Activated CD4-positive, alpha-beta memory T cell treated with anti-CD3 and anti-CD28 coated beads for 36 hours (primary cell): ENCODE results near the gene OR5M8. TPM values are rescaled to one million over a fixed set of nuclear protein-coding genes. Genes with fewer than 3 reads are reported as not detected.

Experiments used
- CTCF ChIA-PET: fragments of 350-600 bp; sonication (Branson Sonifier 250); formaldehyde crosslinking; loops from one replicate; lab custom pipeline; 2021; ENCODE audit warnings: antibody characterized with exemption, inconsistent platforms; lab: Charles Lee
- POLR2A ChIA-PET: fragments of 350-600 bp; sonication (Branson Sonifier 250); formaldehyde crosslinking; loops from one replicate; lab custom pipeline; 2021; ENCODE audit warnings: antibody characterized with exemption; lab: Charles Lee
- DNase-seq: peaks from one replicate; pipeline ENCODE4 v3.0.0-alpha.2; 2020
- H3K27ac Mint-ChIP-seq: one replicate; pipeline ENCODE4 v1.8.0; 2021; ENCODE audit warnings: mixed read lengths
- H3K27me3 Mint-ChIP-seq: one replicate; pipeline ENCODE4 v1.8.0; 2021; ENCODE audit warnings: mixed read lengths
- H3K36me3 Mint-ChIP-seq: one replicate; pipeline ENCODE4 v1.8.0; 2021; ENCODE audit warnings: mixed read lengths
- H3K4me1 Mint-ChIP-seq: one replicate; pipeline ENCODE4 v1.8.0; 2021; ENCODE audit warnings: low read depth, mixed read lengths
- H3K4me3 Mint-ChIP-seq: one replicate; pipeline ENCODE4 v1.8.0; 2021; ENCODE audit warnings: mild to moderate bottlenecking, mixed read lengths
- H3K9me3 Mint-ChIP-seq: one replicate; pipeline ENCODE4 v1.8.0; 2021; ENCODE audit warnings: mixed read lengths
- intact Hi-C: fragments of 100-400 bp; cut with micrococcal nuclease; formaldehyde crosslinking; loops from one replicate; pipeline ENCODE4 v1.15.1; 2023
- total RNA-seq, 2 experiments: library from RNA; stranded (reverse); gene quantifications; one replicate each; pipeline ENCODE4 v1.2.3, GENCODE V29; 2021

OR5M8 gene
- total RNA-seq = not detected

DNA sequence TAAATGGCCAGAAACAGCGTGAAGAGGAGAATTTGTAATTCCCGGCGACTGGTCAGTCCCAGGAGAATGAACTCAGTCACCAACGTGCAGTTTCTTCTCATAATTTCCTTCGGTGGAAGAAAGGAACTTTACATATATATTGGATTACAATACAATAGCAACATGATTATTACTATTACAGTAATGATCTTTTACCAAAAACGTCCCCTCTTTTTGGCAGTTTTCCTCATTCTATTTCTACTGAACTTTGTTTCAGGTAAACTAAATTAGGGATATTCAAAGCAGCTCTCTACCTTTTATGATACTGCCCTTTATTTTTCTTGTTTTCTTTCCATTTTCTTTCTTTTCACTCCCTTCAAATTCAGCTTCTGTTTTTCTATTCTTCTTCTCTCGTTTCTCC lies at the start of gene OR5M8:
Gene OR5M8 (minus strand): TSS at position 101 of the 400 bp plus-strand sequence. CDS start 0 bp downstream, at position 101.
- Mint-ChIP-seq H3K36me3 (no peaks in the 10 kb centered on the region), H3K4me1 (no peaks in the 10 kb centered on the region), H3K27ac (no peak within 1 kb of the TSS), H3K4me3 (no peak within 1 kb of the TSS), H3K27me3 (no peaks in the 10 kb centered on the region), H3K9me3 (peaks cover 22% of the 10 kb centered on the region)
- CTCF ChIA-PET = no interaction called here
- POLR2A ChIA-PET = no interaction called here
- intact Hi-C loops = no loop called here
- no peak for DNase-seq

DNA sequence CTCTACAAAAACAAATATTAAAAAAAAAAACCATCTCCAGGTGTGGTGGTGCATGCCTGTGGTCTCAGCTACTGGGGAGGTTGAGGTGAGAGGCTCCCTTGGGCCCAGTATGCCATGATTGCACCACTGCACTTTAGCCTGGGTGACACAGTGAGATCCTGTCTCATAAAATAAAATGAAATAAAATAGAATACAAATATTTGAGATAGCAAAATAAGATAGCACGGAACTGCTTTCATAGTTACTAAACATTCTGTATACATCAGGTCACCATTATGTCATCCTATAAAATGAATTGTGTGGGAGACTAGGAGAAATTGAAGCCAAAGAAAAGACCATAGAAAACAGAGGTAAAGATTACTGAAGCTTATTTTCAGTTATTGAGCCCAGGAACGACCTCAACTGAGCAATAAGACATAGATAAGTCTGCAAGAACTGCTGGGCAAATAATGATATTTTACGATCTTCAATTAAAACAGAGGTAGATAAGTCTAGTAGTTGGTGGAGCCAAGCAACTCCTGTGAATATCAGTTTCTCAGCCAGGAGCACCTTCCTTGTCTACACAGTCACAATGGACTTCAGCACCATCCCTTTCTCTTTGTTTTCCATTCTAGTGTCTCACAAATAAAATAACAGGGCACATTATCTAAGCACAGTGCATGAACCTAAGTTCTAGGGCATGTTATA lies 42.0 kb upstream of the OR5M8 start:
- no peak for DNase-seq
- ChIA-PET CTCF (no interaction called here), POLR2A (no interaction called here)
- H3K4me3 Mint-ChIP-seq = no peak overlapping the region
- peaks cover 4% of the 10 kb centered on the region for H3K9me3 Mint-ChIP-seq
- intact Hi-C loops = no loop called here
- H3K27ac Mint-ChIP-seq = no peak overlapping the region
- no peaks in the 10 kb centered on the region for H3K27me3 Mint-ChIP-seq
- H3K4me1 Mint-ChIP-seq = no peaks in the 10 kb centered on the region
- no peaks in the 10 kb centered on the region for H3K36me3 Mint-ChIP-seq

DNA sequence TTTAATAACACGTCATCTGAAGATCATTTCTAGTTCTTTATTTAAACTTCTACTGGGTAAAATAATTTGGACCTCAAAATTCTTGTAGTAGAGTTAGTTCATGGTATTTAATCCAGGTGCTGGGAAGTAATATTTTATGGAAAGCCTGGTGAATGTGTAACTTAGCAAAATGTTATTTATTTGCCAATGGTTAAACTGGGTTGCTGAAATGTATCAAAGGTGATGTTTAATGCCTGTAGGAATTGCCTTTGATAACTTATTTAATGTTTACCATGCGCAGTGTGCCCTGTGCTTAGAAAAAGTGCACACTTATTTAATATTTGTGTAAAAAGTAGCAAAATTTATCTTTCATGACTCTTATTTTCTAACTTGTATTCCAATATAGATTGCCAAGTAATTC lies 40.7 kb upstream of the OR5M8 start:
- Mint-ChIP-seq H3K4me1 (no peaks in the 10 kb centered on the region), H3K27me3 (no peaks in the 10 kb centered on the region), H3K4me3 (no peak overlapping the region), H3K9me3 (peaks cover 8% of the 10 kb centered on the region), H3K36me3 (no peaks in the 10 kb centered on the region), H3K27ac (no peak overlapping the region)
- no peak for DNase-seq
- ChIA-PET POLR2A (no interaction called here), CTCF (no interaction called here)
- intact Hi-C loops = no loop called here

DNA sequence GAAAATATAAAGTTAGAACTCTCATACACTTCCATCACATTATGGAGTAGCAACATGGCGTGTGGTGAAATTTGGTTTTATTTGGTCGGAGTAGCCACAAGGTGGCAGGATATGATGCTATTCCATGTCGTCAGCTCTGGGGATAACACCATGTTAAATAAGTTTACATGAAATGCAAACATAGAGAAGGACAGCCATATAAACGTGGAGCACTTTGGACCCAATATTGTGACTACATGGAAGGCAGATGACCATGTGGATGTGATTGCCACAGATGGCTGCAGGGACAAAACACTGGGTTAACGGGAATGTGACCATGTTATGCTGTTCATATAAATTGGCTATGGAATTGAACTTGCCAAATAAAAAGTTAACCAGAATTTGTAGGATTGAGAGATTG lies 30.8 kb upstream of the OR5M8 start:
- intact Hi-C loops = no loop called here
- no peak for DNase-seq
- Mint-ChIP-seq H3K36me3 (no peaks in the 10 kb centered on the region), H3K9me3 (peaks cover 18% of the 10 kb centered on the region), H3K4me1 (no peaks in the 10 kb centered on the region), H3K27me3 (no peaks in the 10 kb centered on the region), H3K27ac (no peak overlapping the region), H3K4me3 (no peak overlapping the region)
- ChIA-PET CTCF (no interaction called here), POLR2A (no interaction called here)

DNA sequence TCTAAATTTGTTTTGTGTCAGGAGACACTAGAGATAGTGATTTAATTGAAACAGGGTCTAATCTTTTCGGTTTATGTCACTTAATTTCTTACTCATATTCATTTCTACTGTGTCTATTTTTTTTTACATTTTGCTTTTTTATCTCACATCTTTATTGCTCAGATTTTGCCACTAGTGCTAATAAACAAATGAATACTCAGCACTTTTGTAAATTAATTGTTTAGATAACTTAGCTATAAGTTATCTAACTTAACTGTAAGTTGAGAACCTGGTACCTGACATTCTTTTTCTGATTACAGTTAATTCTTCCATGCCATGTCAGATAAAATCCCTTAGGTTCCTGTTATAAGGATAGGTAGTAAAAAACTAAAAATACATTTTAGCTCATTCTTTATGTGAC lies 22.1 kb upstream of the OR5M8 start:
- H3K9me3 Mint-ChIP-seq = peaks cover 24% of the 10 kb centered on the region
- ChIA-PET CTCF (interaction anchor here (0.7 kb wide), 1 partner anchor 8 kb away, joined by 4 read pairs; no protein-coding TSS in a partner anchor), POLR2A (no interaction called here)
- no peaks in the 10 kb centered on the region for H3K4me1 Mint-ChIP-seq
- H3K36me3 Mint-ChIP-seq = no peaks in the 10 kb centered on the region
- intact Hi-C loops = no loop called here
- H3K27ac Mint-ChIP-seq = no peak overlapping the region
- DNase-seq = no peak
- H3K4me3 Mint-ChIP-seq = no peak overlapping the region
- no peaks in the 10 kb centered on the region for H3K27me3 Mint-ChIP-seq

DNA sequence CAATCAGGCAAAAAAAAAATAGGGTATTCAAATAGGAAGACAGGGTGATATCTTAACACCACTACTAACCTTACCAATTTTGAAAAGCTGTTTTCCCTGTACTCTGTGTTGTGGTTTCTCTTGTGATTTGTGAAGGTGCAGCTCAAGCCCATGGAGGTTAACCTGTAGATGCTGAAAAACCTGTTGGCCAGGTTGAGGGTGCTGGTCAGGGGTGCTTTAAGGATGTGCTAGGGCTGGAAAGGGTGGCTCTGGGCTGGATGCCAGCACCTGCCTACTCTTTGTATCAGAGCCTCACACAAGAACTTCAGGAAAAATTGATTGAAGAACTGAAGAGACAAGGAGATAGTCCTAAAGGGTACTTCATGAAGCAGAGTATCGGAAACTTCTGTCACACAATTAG lies 18.3 kb upstream of the OR5M8 start:
- H3K4me1 Mint-ChIP-seq = no peaks in the 10 kb centered on the region
- ChIA-PET POLR2A (no interaction called here), CTCF (no interaction called here)
- no peaks in the 10 kb centered on the region for H3K27me3 Mint-ChIP-seq
- intact Hi-C loops = no loop called here
- H3K9me3 Mint-ChIP-seq = peaks cover 22% of the 10 kb centered on the region
- no peak for DNase-seq
- no peak overlapping the region for H3K27ac Mint-ChIP-seq
- H3K4me3 Mint-ChIP-seq = no peak overlapping the region
- no peaks in the 10 kb centered on the region for H3K36me3 Mint-ChIP-seq

DNA sequence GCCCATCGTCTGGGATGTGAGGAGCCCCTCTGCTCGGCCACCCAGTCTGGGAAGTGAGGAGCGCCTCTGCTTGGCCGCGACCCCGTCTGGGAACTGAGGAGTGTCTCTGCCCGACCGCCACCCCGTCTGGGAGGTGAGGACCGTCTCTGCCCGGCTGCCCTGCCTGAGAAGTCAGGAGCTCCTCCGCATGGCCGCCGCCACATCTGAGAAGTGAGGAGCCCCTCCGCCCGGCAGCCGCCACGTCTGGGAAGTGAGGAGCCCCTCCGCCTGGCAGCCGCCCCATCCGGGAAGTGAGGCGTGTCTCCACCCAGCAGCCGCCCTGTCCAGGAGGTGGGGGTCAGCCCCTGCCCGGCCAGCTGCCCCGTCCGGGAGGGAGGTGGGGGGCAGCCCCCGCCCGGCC lies 5.8 kb upstream of the OR5M8 start:
- ChIA-PET POLR2A (no interaction called here), CTCF (no interaction called here)
- peaks cover 26% of the 10 kb centered on the region for H3K9me3 Mint-ChIP-seq
- no peaks in the 10 kb centered on the region for H3K36me3 Mint-ChIP-seq
- no peak overlapping the region for H3K4me3 Mint-ChIP-seq
- H3K27ac Mint-ChIP-seq = no peak overlapping the region
- H3K27me3 Mint-ChIP-seq = no peaks in the 10 kb centered on the region
- intact Hi-C loops = no loop called here
- no peaks in the 10 kb centered on the region for H3K4me1 Mint-ChIP-seq
- no peak for DNase-seq

DNA sequence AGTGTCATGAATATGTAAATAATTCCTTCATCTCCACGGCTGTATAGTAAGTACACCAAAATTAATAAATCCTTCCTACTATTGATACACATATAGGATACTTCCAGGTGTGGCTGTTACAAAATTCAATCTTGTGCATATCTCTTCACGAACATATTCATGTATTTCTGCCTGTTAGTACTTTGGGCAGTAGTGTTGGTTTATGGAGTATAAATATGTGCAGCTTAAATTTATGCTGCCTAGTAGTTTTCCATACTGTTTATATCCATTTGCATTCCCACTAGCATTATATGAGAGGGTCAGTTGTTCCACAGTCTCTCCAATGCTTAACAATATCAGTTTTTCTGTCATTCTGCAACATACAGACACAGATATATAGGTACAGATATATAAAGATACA lies 3.9 kb upstream of the OR5M8 start:
- Mint-ChIP-seq H3K27me3 (no peaks in the 10 kb centered on the region), H3K4me1 (no peaks in the 10 kb centered on the region), H3K9me3 (peaks cover 24% of the 10 kb centered on the region), H3K27ac (no peak overlapping the region), H3K4me3 (no peak overlapping the region), H3K36me3 (no peaks in the 10 kb centered on the region)
- no peak for DNase-seq
- intact Hi-C loops = no loop called here
- POLR2A ChIA-PET = no interaction called here
- CTCF ChIA-PET = no interaction called here

DNA sequence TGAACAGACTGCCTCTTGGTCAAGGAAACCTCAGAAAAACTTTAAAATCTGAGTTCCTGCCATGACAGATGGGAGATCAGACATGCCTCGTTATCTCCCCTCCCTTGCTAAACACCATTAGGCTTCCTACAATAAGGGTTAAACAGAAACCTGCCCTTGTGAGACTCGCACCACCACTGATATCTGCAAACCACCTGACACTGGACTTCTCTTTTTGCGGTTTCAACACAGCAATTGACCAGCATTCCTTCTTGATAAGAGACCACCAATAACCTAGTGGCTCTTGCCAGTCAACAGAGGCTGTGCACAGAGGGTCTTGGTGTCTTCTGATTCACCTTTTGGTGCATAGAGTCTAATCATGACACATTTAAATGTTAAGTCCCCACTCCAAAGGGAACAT lies 4.4 kb downstream of the OR5M8 start:
- Mint-ChIP-seq H3K27me3 (no peaks in the 10 kb centered on the region), H3K27ac (no peak overlapping the region), H3K9me3 (peaks cover 18% of the 10 kb centered on the region), H3K4me3 (no peak overlapping the region), H3K36me3 (no peaks in the 10 kb centered on the region), H3K4me1 (no peaks in the 10 kb centered on the region)
- intact Hi-C loops = no loop called here
- CTCF ChIA-PET = no interaction called here
- DNase-seq = no peak
- POLR2A ChIA-PET = no interaction called here

DNA sequence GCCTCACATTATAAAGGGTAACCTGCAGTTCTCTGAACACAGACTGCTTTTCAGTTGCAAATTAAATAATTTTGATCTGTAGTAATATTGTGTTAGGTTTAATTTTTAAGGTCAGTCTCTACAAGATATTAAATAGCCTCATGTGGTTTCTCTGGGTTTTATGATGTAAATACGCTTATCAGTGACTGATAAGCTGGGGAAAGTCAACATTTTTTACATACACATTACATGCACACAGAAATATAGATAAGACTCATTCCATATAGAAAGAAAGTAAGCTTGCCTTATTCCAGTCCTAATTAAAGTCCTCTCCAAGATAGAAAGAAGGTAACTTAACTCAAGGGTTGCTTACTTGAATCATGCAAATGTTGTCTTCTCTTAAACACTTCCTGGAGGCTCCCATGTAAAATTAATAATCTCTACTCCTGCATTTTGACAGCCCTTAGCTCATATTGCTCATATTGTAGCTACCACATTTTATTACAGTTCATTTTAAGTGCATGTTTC lies 16.4 kb downstream of the OR5M8 start:
- no peak overlapping the region for H3K27ac Mint-ChIP-seq
- no peaks in the 10 kb centered on the region for H3K36me3 Mint-ChIP-seq
- H3K4me3 Mint-ChIP-seq = no peak overlapping the region
- H3K27me3 Mint-ChIP-seq = no peaks in the 10 kb centered on the region
- DNase-seq = no peak
- ChIA-PET POLR2A (no interaction called here), CTCF (no interaction called here)
- H3K4me1 Mint-ChIP-seq = no peaks in the 10 kb centered on the region
- H3K9me3 Mint-ChIP-seq = peaks cover 12% of the 10 kb centered on the region
- intact Hi-C loops = no loop called here

DNA sequence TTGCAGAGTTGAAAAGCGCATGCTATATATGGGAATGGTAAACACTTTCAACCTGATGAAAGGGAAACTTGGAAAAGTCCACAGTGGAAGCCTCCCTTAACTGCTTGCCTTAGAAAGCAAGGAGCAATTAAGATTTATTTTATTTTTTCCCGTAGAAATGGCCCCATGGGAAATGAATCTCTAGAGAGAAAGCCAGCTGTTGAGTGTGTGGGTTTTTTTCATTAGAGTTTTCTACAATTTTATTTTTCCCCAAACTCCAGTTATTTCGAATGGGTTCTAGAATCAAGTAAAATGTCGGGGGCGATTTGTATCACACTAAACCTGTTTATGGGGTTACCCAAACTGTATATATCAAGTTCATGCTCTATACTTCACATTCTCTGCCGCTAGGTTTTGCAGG lies 17.9 kb downstream of the OR5M8 start, which contains the start of gene OR5M3:
Gene OR5M3 (minus strand): TSS at position 101 of the 400 bp plus-strand sequence. CDS start 2,855 bp downstream, outside the sequence.
- ChIA-PET CTCF (no interaction called here), POLR2A (no interaction called here)
- Mint-ChIP-seq H3K36me3 (no peaks in the 10 kb centered on the region), H3K27me3 (no peaks in the 10 kb centered on the region), H3K4me1 (no peaks in the 10 kb centered on the region), H3K27ac (no peak within 1 kb of the TSS), H3K4me3 (no peak within 1 kb of the TSS), H3K9me3 (peaks cover 4% of the 10 kb centered on the region)
- no peak for DNase-seq
- intact Hi-C loops = no loop called here

DNA sequence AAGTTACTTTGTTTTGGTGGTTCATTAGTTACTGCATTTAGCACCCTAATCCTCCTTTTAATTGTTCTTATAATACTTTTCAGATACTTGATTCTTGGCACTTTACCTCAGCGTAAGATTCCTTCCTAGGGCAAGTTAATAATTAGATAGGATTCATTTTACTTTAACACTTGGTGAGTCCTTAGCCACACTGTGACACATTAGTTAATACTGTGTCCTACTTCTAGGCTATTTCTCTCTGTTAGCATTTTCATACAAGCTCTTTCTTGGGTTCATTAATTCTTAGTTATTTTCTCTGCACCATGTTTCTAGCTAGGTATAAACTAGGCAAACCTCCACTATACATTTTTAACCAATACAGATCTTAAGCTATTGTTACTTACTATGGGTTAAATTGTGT lies 34.1 kb downstream of the OR5M8 start:
- ChIA-PET CTCF (no interaction called here), POLR2A (no interaction called here)
- H3K9me3 Mint-ChIP-seq = peaks cover 28% of the 10 kb centered on the region
- DNase-seq = no peak
- H3K4me1 Mint-ChIP-seq = no peaks in the 10 kb centered on the region
- H3K27ac Mint-ChIP-seq = no peak overlapping the region
- no peak overlapping the region for H3K4me3 Mint-ChIP-seq
- H3K27me3 Mint-ChIP-seq = no peaks in the 10 kb centered on the region
- H3K36me3 Mint-ChIP-seq = no peaks in the 10 kb centered on the region
- intact Hi-C loops = no loop called here

DNA sequence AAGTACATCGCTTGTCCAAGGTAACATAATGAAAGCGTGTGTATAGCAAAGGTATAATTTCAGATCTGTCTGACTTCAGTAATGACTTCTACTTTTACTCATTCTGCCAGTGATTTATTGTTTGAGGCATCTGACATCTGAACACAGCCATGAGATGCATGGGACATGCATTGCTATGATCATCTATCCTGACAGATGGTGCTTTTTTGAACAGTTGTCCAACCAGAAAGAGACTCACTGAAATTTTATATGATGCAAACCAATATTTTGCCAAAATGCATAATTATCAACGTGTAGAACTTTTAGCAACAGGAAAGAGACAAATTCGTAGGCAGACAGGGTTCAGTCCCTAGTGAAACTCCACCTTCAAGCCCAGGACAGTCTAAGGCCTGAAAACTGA lies 37.6 kb downstream of the OR5M8 start:
- CTCF ChIA-PET = no interaction called here
- Mint-ChIP-seq H3K27me3 (no peaks in the 10 kb centered on the region), H3K27ac (no peak overlapping the region), H3K4me1 (no peaks in the 10 kb centered on the region), H3K36me3 (no peaks in the 10 kb centered on the region), H3K4me3 (no peak overlapping the region), H3K9me3 (peaks cover 27% of the 10 kb centered on the region)
- no peak for DNase-seq
- POLR2A ChIA-PET = no interaction called here
- intact Hi-C loops = no loop called here
